Activated CD4-positive, alpha-beta T cell treated with anti-CD3 and anti-CD28 coated beads for 36 hours (primary cell): Measurements from ENCODE around the gene ARSH. TPM values are rescaled to one million over a fixed set of nuclear protein-coding genes. Genes with fewer than 3 reads are reported as not detected.
"Not testable (repeated sequence)": the region's sequence is repeated elsewhere in the genome, so short reads cannot be mapped to it uniquely, and the experiment has no call there.

Experiments used
- ATAC-seq: fragments of 200-7000 bp; cut with Tn5 transposase; one replicate; pipeline ENCODE4 v1.10.0; 2021; ENCODE audit warnings: mild to moderate bottlenecking, moderate library complexity
- CTCF ChIA-PET: fragments of 350-600 bp; sonication (Branson Sonifier 250); formaldehyde crosslinking; loops from one replicate; lab custom pipeline; 2021; ENCODE audit warnings: antibody characterized with exemption; lab: Charles Lee
- POLR2A ChIA-PET: fragments of 350-600 bp; sonication (Branson Sonifier 250); formaldehyde crosslinking; loops from one replicate; lab custom pipeline; 2021; ENCODE audit warnings: antibody characterized with exemption, inconsistent platforms; lab: Charles Lee
- DNase-seq: peaks from one replicate; pipeline ENCODE4 v3.0.0-alpha.2; 2020
- H3K27ac Mint-ChIP-seq: one replicate; pipeline ENCODE4 v1.8.0; 2021; ENCODE audit warnings: mixed read lengths
- H3K27me3 Mint-ChIP-seq: one replicate; pipeline ENCODE4 v1.8.0; 2021; ENCODE audit warnings: mixed read lengths
- H3K36me3 Mint-ChIP-seq: one replicate; pipeline ENCODE4 v1.8.0; 2021; ENCODE audit warnings: low read depth, mixed read lengths
- H3K4me1 Mint-ChIP-seq: one replicate; pipeline ENCODE4 v1.8.0; 2021; ENCODE audit warnings: mixed read lengths
- H3K4me3 Mint-ChIP-seq: one replicate; pipeline ENCODE4 v1.8.0; 2021; ENCODE audit warnings: mild to moderate bottlenecking, moderate library complexity, mixed read lengths
- H3K9me3 Mint-ChIP-seq: one replicate; pipeline ENCODE4 v1.8.0; 2021; ENCODE audit warnings: low read depth, mixed read lengths
- intact Hi-C, 2 experiments: fragments of 100-400 bp; cut with DNase I in 1 of 2; cut with micrococcal nuclease in 1 of 2; formaldehyde crosslinking; loops; one replicate each; pipeline versions ENCODE4 v1.14.2 to v1.15.1; 2022 to 2024; cut with DNase I, micrococcal nuclease
- total RNA-seq, 2 experiments: library from RNA; stranded (reverse); gene quantifications; one replicate each; pipeline ENCODE4 v1.2.3, GENCODE V29; 2021

Gene ARSH
- total RNA-seq, 2 experiments from 2014 or later = not detected

- no peak overlapping the region for H3K27ac Mint-ChIP-seq
- intact Hi-C loops = no loop called here
- ChIA-PET CTCF (no interaction called here), POLR2A (no interaction called here)
- no peaks in the 10 kb centered on the region for H3K27me3 Mint-ChIP-seq
- ATAC-seq (no peak), DNase-seq (no peak)
- no peaks in the 10 kb centered on the region for H3K9me3 Mint-ChIP-seq
- peaks cover 5% of the 10 kb centered on the region for H3K4me1 Mint-ChIP-seq
- no peaks in the 10 kb centered on the region for H3K36me3 Mint-ChIP-seq
- H3K4me3 Mint-ChIP-seq = no peak overlapping the region
These were observed 37.9 kb downstream of the ARSH start for GRCh38 chrX:3044196-3044595.

DNA sequence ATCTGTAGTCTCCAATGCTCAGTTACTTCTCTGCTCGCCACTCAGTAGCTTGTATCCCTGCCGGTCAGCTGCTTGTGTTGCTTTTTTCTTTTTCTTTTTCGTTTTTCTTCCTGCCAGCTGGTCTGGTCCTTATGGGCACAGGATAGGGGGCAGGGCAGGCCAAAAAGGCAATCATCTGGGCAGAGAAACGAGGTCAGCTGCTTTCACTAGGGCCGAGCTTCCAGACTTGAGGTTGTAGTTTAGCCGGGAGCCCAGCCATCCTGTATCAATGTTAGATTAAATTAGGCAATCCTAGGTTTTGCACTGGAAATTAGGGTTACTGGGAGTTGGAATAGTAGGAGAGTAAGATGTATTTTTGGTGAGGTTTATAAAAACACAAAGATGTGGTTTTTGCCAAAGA is 38.3 kb downstream of the ARSH start:
- POLR2A ChIA-PET = no interaction called here
- no peak for DNase-seq
- no peaks in the 10 kb centered on the region for H3K9me3 Mint-ChIP-seq
- H3K4me3 Mint-ChIP-seq = no peak overlapping the region
- H3K36me3 Mint-ChIP-seq = no peaks in the 10 kb centered on the region
- ATAC-seq = no peak
- CTCF ChIA-PET = no interaction called here
- peaks cover 5% of the 10 kb centered on the region for H3K4me1 Mint-ChIP-seq
- intact Hi-C loops = no loop called here
- H3K27ac Mint-ChIP-seq = no peak overlapping the region
- H3K27me3 Mint-ChIP-seq = no peaks in the 10 kb centered on the region

- intact Hi-C loops = no loop called here
- H3K27ac Mint-ChIP-seq = no peak overlapping the region
- no peaks in the 10 kb centered on the region for H3K36me3 Mint-ChIP-seq
- no peak overlapping the region for H3K4me3 Mint-ChIP-seq
- DNase-seq = no peak
- ChIA-PET CTCF (interaction anchor here (0.6 kb wide), 1 partner anchor 17 kb away, joined by 4 read pairs; no protein-coding TSS in a partner anchor), POLR2A (no interaction called here)
- no peaks in the 10 kb centered on the region for H3K9me3 Mint-ChIP-seq
- no peak for ATAC-seq
- no peaks in the 10 kb centered on the region for H3K27me3 Mint-ChIP-seq
- peaks cover 5% of the 10 kb centered on the region for H3K4me1 Mint-ChIP-seq
These were observed 40.2 kb downstream of the ARSH start for GRCh38 chrX:3046253-3047240.

DNA sequence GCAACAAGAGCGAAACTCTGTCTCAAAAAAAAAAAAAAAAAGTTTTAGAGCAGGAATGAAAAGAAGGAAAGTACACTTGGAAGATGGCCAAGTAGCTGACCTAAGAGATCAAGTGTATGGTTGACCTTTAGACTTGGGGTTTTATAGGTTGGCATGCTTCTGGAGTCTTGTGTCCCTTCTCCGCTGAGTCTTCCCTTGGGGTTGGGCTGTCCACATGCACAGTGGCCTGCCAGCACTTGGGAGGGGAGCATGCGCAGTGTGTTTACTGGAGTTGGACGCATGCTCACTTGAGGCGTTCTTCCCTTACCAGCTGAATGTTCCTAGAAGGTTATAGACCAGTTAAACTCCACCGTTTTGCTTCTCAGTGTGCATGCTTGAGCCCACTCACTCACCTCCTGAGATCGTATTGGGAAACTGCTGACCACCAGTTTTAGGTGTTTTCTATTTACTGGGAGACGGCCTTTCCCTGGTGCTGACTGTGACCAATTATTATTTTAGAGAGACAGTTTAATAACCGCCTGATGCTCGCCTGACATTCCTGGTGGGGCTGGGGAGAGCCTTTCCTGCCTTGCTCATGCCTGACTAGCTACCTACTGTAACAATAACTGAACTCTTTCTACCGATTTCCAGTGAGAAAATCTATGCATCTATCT is 44.3 kb downstream of the ARSH start:
- ATAC-seq, H3K36me3 Mint-ChIP-seq, H3K9me3 Mint-ChIP-seq, POLR2A ChIA-PET, DNase-seq, H3K4me1 Mint-ChIP-seq, H3K27ac Mint-ChIP-seq, H3K4me3 Mint-ChIP-seq, CTCF ChIA-PET, intact Hi-C loops, H3K27me3 Mint-ChIP-seq: not testable (repeated sequence)

- no peak overlapping the region for H3K4me3 Mint-ChIP-seq
- H3K27ac Mint-ChIP-seq = no peak overlapping the region
- intact Hi-C loops = no loop called here
- DNase-seq = no peak
- H3K9me3 Mint-ChIP-seq = no peaks in the 10 kb centered on the region
- ATAC-seq = no peak
- CTCF ChIA-PET = no interaction called here
- no peaks in the 10 kb centered on the region for H3K36me3 Mint-ChIP-seq
- no peaks in the 10 kb centered on the region for H3K27me3 Mint-ChIP-seq
- H3K4me1 Mint-ChIP-seq = no peaks in the 10 kb centered on the region
- POLR2A ChIA-PET = no interaction called here
These were observed 46.5 kb downstream of the ARSH start for GRCh38 chrX:3052860-3053259.

GRCh38 chrX:3066555-3066954 is 60.2 kb downstream of the ARSH start:
- CTCF ChIA-PET = no interaction called here
- no peak overlapping the region for H3K27ac Mint-ChIP-seq
- H3K36me3 Mint-ChIP-seq = no peaks in the 10 kb centered on the region
- no peaks in the 10 kb centered on the region for H3K9me3 Mint-ChIP-seq
- H3K4me3 Mint-ChIP-seq = no peak overlapping the region
- H3K4me1 Mint-ChIP-seq = no peaks in the 10 kb centered on the region
- DNase-seq = no peak
- no peak for ATAC-seq
- POLR2A ChIA-PET = no interaction called here
- H3K27me3 Mint-ChIP-seq = no peaks in the 10 kb centered on the region
- intact Hi-C loops = no loop called here

- Mint-ChIP-seq H3K27ac (no peak overlapping the region), H3K4me1 (no peaks in the 10 kb centered on the region), H3K9me3 (no peaks in the 10 kb centered on the region), H3K36me3 (no peaks in the 10 kb centered on the region), H3K27me3 (peaks cover 10% of the 10 kb centered on the region), H3K4me3 (no peak overlapping the region)
- DNase-seq (no peak), ATAC-seq (no peak)
- POLR2A ChIA-PET = no interaction called here
- CTCF ChIA-PET = no interaction called here
- intact Hi-C loops = no loop called here
These were observed 69.6 kb downstream of the ARSH start for GRCh38 chrX:3075959-3076358.

GRCh38 chrX:3076416-3076991 is 70.2 kb downstream of the ARSH start:
- ATAC-seq (no peak), DNase-seq (no peak)
- ChIA-PET CTCF (no interaction called here), POLR2A (no interaction called here)
- Mint-ChIP-seq H3K27ac (no peak overlapping the region), H3K27me3 (peaks cover 10% of the 10 kb centered on the region), H3K36me3 (no peaks in the 10 kb centered on the region), H3K9me3 (no peaks in the 10 kb centered on the region), H3K4me3 (no peak overlapping the region), H3K4me1 (no peaks in the 10 kb centered on the region)
- intact Hi-C loops = no loop called here

Other genes starting within 250 kb of the ARSH start
- gene GYG2, start 177.6 kb upstream of the ARSH start, total RNA-seq = not detected
- gene ARSD, start 77.2 kb upstream of the ARSH start, total RNA-seq = 1 to 10 TPM in 1 of 2 experiments, under 1 TPM in 1; 0.95 to 1.6 TPM
- gene ARSF, start 34.9 kb downstream of the ARSH start, total RNA-seq = not detected